GM20431 (cell line): ENCODE measurements around the gene FDX1.

Experiments
- in situ Hi-C: fragments of 300-500 bp; cut with MseI, MboI; formaldehyde crosslinking; loops from one replicate; pipeline ENCODE4 v1.15.0; 2020; ENCODE audit warnings: low sequenced_read_pairs; ENCODE audit not compliant: unreplicated experiment

FDX1 gene

GRCh38 chr11:110455718-110456117, 26.0 kb downstream of the FDX1 start:
- in situ Hi-C loops, result loop anchor here (25.0 kb wide), 1 partner anchor 782 kb away; the partner anchor contains the start of gene POU2AF2

- in situ Hi-C loops, result loop anchor here (25.0 kb wide), 1 partner anchor 774 kb away; the partner anchor contains the start of gene POU2AF2
These were observed 33.4 kb downstream of the FDX1 start for GRCh38 chr11:110463153-110463552.

- in situ Hi-C loops, result loop anchor here (25.0 kb wide), 1 partner anchor 772 kb away; the partner anchor contains the start of gene POU2AF2
These were observed 35.5 kb downstream of the FDX1 start for GRCh38 chr11:110465231-110465630.

GRCh38 chr11:110467556-110467955, 37.8 kb downstream of the FDX1 start:
- in situ Hi-C loops, result loop anchor here (25.0 kb wide), 1 partner anchor 770 kb away; the partner anchor contains the start of gene POU2AF2

GRCh38 chr11:110468121-110468520, 38.4 kb downstream of the FDX1 start:
- in situ Hi-C loops, result loop anchor here (25.0 kb wide), 1 partner anchor 769 kb away; the partner anchor contains the start of gene POU2AF2

- in situ Hi-C loops, result loop anchor here (25.0 kb wide), 1 partner anchor 768 kb away; the partner anchor contains the start of gene POU2AF2
These were observed 39.4 kb downstream of the FDX1 start for GRCh38 chr11:110469127-110469526.

GRCh38 chr11:110470716-110471115, 41.0 kb downstream of the FDX1 start:
- in situ Hi-C loops, result loop anchor here (25.0 kb wide), 1 partner anchor 767 kb away; the partner anchor contains the start of gene POU2AF2

GRCh38 chr11:110471371-110471770, 41.6 kb downstream of the FDX1 start:
- in situ Hi-C loops, result loop anchor here (25.0 kb wide), 1 partner anchor 766 kb away; the partner anchor contains the start of gene POU2AF2

GRCh38 chr11:110472858-110473257, 43.1 kb downstream of the FDX1 start:
- in situ Hi-C loops, result loop anchor here (25.0 kb wide), 1 partner anchor 764 kb away; the partner anchor contains the start of gene POU2AF2

- in situ Hi-C loops, result loop anchor here (25.0 kb wide), 1 partner anchor 764 kb away; the partner anchor contains the start of gene POU2AF2
These were observed 44.0 kb downstream of the FDX1 start for GRCh38 chr11:110473706-110474105.

GRCh38 chr11:110474578-110474977, 44.8 kb downstream of the FDX1 start:
- in situ Hi-C loops, result loop anchor here (25.0 kb wide), 1 partner anchor 763 kb away; the partner anchor contains the start of gene POU2AF2

- in situ Hi-C loops, result no loop called here
These were observed 45.9 kb downstream of the FDX1 start for GRCh38 chr11:110475671-110476070.

GRCh38 chr11:110478410-110478809, 48.7 kb downstream of the FDX1 start:
- in situ Hi-C loops, result no loop called here

- in situ Hi-C loops, result no loop called here
These were observed 49.7 kb downstream of the FDX1 start for GRCh38 chr11:110479108-110480101.

GRCh38 chr11:110481523-110481922, 51.8 kb downstream of the FDX1 start:
- in situ Hi-C loops, result no loop called here

GRCh38 chr11:110486156-110486555, 56.4 kb downstream of the FDX1 start:
- in situ Hi-C loops, result no loop called here

- in situ Hi-C loops, result no loop called here
These were observed 58.7 kb downstream of the FDX1 start for GRCh38 chr11:110488446-110488845.

GRCh38 chr11:110490886-110491285, 61.1 kb downstream of the FDX1 start:
- in situ Hi-C loops, result no loop called here

GRCh38 chr11:110491577-110492320, 62.0 kb downstream of the FDX1 start:
- in situ Hi-C loops, result no loop called here

- in situ Hi-C loops, result no loop called here
These were observed 62.6 kb downstream of the FDX1 start for GRCh38 chr11:110492321-110492685.
